MM.1S (cell line): ENCODE data around the gene IL10RB.

Experiments used
- DNase-seq: peaks from one replicate; pipeline ENCODE4 v3.0.0-alpha.2; 2015
- H2AFZ ChIP-seq: fragments of 300-600 bp; sonication (generic); 2 replicates; pipeline ENCODE4 v1.6.0; 2016; ENCODE audit warnings: antibody characterized with exemption, low read length
- H3F3A ChIP-seq: fragments of 300-600 bp; sonication (generic); 2 replicates; pipeline ENCODE4 v1.6.1; 2016; ENCODE audit warnings: mild to moderate bottlenecking, antibody characterized with exemption, low read length, moderate library complexity, mixed read lengths; ENCODE audit not compliant: insufficient read depth
- H3K27ac ChIP-seq: fragments of 300-600 bp; sonication (generic); 2 replicates; pipeline ENCODE4 v1.5.1; 2016; ENCODE audit warnings: mild to moderate bottlenecking, low read length
- H3K27me3 ChIP-seq: fragments of 300-600 bp; sonication (generic); replicated peaks from 2 replicates; pipeline ENCODE4 v1.6.0; 2016; ENCODE audit warnings: low read length; ENCODE audit not compliant: insufficient read depth
- H3K36me3 ChIP-seq: fragments of 300-600 bp; sonication (generic); replicated peaks from 2 replicates; pipeline ENCODE4 v1.6.1; 2016; ENCODE audit warnings: mild to moderate bottlenecking, low read length, mixed read lengths; ENCODE audit not compliant: insufficient read depth
- H3K4me1 ChIP-seq: fragments of 300-600 bp; sonication (generic); 2 replicates; pipeline ENCODE4 v1.6.1; 2016; ENCODE audit warnings: low read length, mixed read lengths
- H3K4me2 ChIP-seq: fragments of 300-600 bp; sonication (generic); 2 replicates; pipeline ENCODE4 v1.6.0; 2016; ENCODE audit warnings: low read depth, low read length
- H3K4me3 ChIP-seq: fragments of 300-600 bp; sonication (generic); 2 replicates; pipeline ENCODE4 v1.5.1; 2016; ENCODE audit warnings: low read length, mixed read lengths
- H3K79me2 ChIP-seq: fragments of 300-600 bp; sonication (generic); 2 replicates; pipeline ENCODE4 v1.6.1; 2016; ENCODE audit warnings: mixed run types, low read length, mixed read lengths
- H3K9ac ChIP-seq: fragments of 300-600 bp; sonication (generic); 2 replicates; pipeline ENCODE4 v1.6.1; 2016; ENCODE audit warnings: low read length, mixed read lengths
- H3K9me2 ChIP-seq: fragments of 300-600 bp; sonication (generic); replicated peaks from 2 replicates; pipeline ENCODE4 v1.6.1; 2016; ENCODE audit warnings: mild to moderate bottlenecking, low read length, mixed read lengths; ENCODE audit not compliant: insufficient read depth
- H3K9me3 ChIP-seq: fragments of 300-600 bp; sonication (generic); replicated peaks from 2 replicates; pipeline ENCODE4 v1.6.1; 2016; ENCODE audit warnings: mild to moderate bottlenecking, low read length, mixed read lengths; ENCODE audit not compliant: insufficient read depth
- H4K20me1 ChIP-seq: fragments of 300-600 bp; sonication (generic); 2 replicates; pipeline ENCODE4 v1.6.1; 2016; ENCODE audit warnings: mild to moderate bottlenecking, low read length, moderate library complexity, mixed read lengths; ENCODE audit not compliant: insufficient read depth
- CTCF ChIP-seq: fragments of 300-600 bp; sonication (generic); IDR thresholded peaks from 2 replicates; pipeline ENCODE4 v1.5.1; 2016; ENCODE audit warnings: antibody characterized with exemption, low read length, mixed read lengths
- EZH2 ChIP-seq: fragments of 300-600 bp; sonication (generic); optimal IDR thresholded peaks from 2 replicates; pipeline ENCODE3; 2017; ENCODE audit warnings: low read depth, mild to moderate bottlenecking, antibody characterized with exemption, low read length, mixed read lengths
- EZH2phosphoT487 ChIP-seq: fragments of 300-600 bp; sonication (generic); IDR thresholded peaks from 2 replicates; pipeline ENCODE4 v1.6.1; 2018; ENCODE audit warnings: antibody characterized with exemption, low read length

Gene IL10RB

GRCh38 chr21:33305344-33305671 is 39.1 kb downstream of the IL10RB start:
- H2AFZ ChIP-seq: no peak overlapping the region
- peaks cover 50% of the 10 kb centered on the region for H3K4me1 ChIP-seq
- no peaks in the 10 kb centered on the region for H3K36me3 ChIP-seq
- DNase-seq: no peak
- TF ChIP-seq EZH2 (no peak), CTCF (no peak)
- H3K4me3 ChIP-seq: no peak overlapping the region
- H4K20me1 ChIP-seq: no peaks in the 10 kb centered on the region
- H3K27me3 ChIP-seq: no peaks in the 10 kb centered on the region
- H3K27ac ChIP-seq: no peak overlapping the region
- no peaks in the 10 kb centered on the region for H3K9me3 ChIP-seq
- H3K9ac ChIP-seq: no peak overlapping the region
- H3F3A ChIP-seq: peaks cover 30% of the 10 kb centered on the region
- H3K79me2 ChIP-seq: no peaks in the 10 kb centered on the region
- no peaks in the 10 kb centered on the region for H3K9me2 ChIP-seq
- no peak overlapping the region for H3K4me2 ChIP-seq

GRCh38 chr21:33305938-33306337 is 39.8 kb downstream of the IL10RB start:
- Histone ChIP-seq H3K27ac (no peak overlapping the region), H3K4me1 (peaks cover 49% of the 10 kb centered on the region), H4K20me1 (no peaks in the 10 kb centered on the region), H3K9me2 (no peaks in the 10 kb centered on the region), H3K4me3 (no peak overlapping the region), H3K27me3 (no peaks in the 10 kb centered on the region), H3F3A (peaks cover 32% of the 10 kb centered on the region), H2AFZ (no peak overlapping the region), H3K9ac (no peak overlapping the region), H3K79me2 (no peaks in the 10 kb centered on the region), H3K36me3 (no peaks in the 10 kb centered on the region), H3K4me2 (no peak overlapping the region), H3K9me3 (no peaks in the 10 kb centered on the region)
- no peak for DNase-seq
- TF ChIP-seq EZH2phosphoT487 (no peak), EZH2 (no peak), CTCF (no peak)

GRCh38 chr21:33308586-33309490 is 42.7 kb downstream of the IL10RB start:
- DNase-seq: peak; percentile 99
- Histone ChIP-seq H3K27me3 (no peaks in the 10 kb centered on the region), H3K36me3 (no peaks in the 10 kb centered on the region), H4K20me1 (no peaks in the 10 kb centered on the region), H3F3A (peaks cover 37% of the 10 kb centered on the region), H3K9me3 (no peaks in the 10 kb centered on the region), H3K9ac (peak overlapping the region; percentile 3; the same call in 1 of the 2 replicates), H3K27ac (peak overlapping the region; percentile 73), H3K9me2 (no peaks in the 10 kb centered on the region), H3K4me2 (peak overlapping the region; percentile 58), H2AFZ (peak overlapping the region; percentile 14), H3K4me1 (peaks cover 61% of the 10 kb centered on the region), H3K79me2 (no peaks in the 10 kb centered on the region), H3K4me3 (peak overlapping the region; percentile 9; the same call in 1 of the 2 replicates)
- TF ChIP-seq EZH2phosphoT487: no peak
- no peak for TF ChIP-seq EZH2
- peak; percentile 61 for TF ChIP-seq CTCF
